Endometrial microvascular endothelial cells (primary cell): ENCODE results near the gene NOTCH4. TPM values are rescaled to one million over a fixed set of nuclear protein-coding genes. Genes with fewer than 3 reads are reported as not detected.

ENCODE experiments used
- in situ Hi-C: cut with HindIII; loops from 2 replicates; pipeline ENCODE4 v1.10.0; 2017; ENCODE audit warnings: low sequenced_read_pairs, low pct_unique_long_range_greater_than_20kb; ENCODE audit errors: inconsistent ontology term
- total RNA-seq: library from RNA; depleted of rRNA; stranded (reverse); fragments of >200 nt; gene quantifications from one replicate; pipeline ENCODE4 v1.2.3, GENCODE V29; 2015; ENCODE audit errors: inconsistent ontology term

NOTCH4 gene
- total RNA-seq, 1 donor from 2014 or later: 101 TPM

DNA sequence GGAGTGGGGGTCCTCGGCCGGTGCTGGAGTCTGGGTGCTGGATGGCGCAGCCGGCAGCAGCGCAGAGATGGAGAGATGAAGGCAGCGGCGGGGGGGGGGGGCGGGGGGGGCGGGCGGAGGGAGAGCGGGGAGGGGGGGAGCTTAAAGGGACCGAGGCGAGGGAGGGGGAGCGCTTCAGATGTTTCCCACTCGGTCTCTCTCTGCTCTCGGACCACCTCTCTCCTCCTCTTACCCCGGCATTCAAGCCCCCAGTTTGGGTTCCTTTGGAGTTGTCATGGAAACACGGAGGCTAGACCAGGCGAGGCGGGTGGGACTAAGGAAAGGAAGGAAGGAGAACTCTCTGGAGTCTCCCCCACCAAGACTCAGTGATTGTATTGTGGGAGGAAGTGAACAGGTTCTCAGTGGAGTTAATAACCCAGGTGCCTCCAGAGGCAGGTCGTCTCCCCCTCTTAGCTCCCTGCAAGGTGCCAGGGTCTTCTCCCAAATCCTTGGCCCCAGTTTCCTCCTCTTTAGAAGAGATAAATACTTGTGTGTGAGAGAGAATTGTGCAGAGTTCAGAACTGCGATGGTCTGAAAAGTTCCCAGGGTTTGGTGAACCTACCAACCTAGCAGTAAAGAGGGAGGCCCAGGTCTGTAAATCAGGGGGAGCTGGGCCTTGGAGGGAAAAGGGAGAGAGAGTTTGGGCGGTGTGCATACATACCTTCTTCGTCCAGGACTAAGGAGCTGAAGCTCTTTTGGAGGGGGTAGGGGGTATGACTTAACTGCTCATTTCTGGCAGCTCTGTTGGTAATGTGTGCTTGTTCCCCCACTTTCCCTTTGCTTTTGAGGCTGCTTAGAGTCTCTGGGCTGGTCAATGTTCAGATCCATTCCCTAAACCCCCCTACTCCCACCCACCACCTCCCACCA is 71.8 kb downstream of the NOTCH4 start, which contains the start of gene PRRT1:
PRRT1 (minus strand) TSS at position 77 of the 906 bp plus-strand sequence. CDS start 112 bp downstream, outside the sequence.
- in situ Hi-C loops: no loop called here

DNA sequence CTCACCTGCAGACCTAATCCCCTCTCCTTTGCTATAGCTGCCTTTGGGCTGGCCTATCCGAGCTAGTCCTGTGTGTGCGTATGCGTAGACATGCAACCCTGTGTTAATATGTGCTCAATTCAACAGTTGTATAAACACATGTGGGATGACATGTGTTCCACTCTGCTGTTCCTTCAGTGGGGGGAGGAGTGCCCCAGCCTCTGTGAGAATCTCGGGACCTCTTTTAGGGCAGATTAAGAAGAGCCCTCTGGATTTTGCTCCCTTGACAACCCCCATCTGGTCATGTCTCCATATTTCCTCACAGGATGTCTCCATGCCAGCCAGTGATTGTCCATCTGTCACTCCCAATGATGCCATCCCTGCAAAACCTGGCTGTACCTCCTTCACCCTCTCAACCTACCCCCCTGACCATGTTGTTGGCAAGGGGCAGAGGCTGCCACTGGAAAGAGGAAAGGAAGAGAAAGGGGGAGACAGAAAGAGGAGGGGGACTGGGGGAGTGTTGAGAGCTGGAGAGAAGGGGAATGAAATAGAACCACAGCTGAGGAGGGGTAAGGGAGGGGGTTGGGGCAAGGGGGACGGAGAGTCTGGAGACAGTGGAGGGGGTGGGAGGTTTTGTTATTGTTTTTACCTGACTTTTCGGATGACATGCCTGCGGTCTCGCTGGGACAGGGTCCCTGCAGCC is 72.5 kb downstream of the NOTCH4 start:
- in situ Hi-C loops: no loop called here

DNA sequence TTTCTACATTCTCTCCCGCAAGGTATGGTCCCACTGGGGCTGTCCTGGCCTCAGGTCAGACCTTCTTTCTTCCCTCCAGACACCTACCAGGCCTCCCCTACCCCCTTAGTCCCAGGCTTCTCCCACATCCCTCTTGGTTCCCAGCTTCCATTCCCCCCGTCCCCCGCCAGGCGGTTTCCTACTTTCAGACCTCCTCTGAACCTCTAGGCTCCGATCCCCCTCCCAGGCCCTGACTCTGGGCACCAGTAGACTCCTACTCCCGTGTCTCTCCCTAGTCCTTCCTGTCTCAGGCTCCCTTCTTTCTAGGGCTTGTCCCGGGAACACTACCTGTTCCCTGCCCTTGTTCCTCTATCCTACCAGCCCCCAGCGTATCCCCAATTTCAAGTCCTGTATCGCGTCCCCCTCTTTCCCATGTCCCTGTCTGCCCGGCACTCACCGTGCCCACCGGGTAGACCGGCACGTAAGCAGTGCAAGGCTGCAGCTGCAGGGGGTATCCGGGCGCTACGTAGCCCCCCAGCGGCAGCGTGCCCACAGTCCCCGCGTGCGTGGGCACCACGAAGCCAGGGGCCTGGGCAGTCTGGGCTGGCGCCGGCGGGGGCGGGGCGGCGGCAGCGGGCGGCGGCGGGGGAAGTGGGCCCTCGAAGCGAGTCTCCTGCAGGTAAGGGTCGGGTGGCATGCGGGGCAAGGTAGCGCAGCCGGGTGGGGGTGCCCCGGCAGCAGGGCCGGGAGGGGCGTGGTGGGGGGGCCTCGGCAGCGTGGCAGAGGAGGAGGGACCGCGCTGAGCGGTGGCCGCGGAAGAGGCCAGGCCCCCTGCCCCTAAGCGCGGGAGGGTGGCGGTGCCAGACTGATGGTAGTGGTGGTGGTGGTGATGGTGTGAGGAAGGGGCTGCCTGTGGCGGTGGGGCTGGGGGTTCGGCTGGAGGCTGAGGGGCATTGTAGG is 73.7 kb downstream of the NOTCH4 start:
- in situ Hi-C loops: no loop called here

DNA sequence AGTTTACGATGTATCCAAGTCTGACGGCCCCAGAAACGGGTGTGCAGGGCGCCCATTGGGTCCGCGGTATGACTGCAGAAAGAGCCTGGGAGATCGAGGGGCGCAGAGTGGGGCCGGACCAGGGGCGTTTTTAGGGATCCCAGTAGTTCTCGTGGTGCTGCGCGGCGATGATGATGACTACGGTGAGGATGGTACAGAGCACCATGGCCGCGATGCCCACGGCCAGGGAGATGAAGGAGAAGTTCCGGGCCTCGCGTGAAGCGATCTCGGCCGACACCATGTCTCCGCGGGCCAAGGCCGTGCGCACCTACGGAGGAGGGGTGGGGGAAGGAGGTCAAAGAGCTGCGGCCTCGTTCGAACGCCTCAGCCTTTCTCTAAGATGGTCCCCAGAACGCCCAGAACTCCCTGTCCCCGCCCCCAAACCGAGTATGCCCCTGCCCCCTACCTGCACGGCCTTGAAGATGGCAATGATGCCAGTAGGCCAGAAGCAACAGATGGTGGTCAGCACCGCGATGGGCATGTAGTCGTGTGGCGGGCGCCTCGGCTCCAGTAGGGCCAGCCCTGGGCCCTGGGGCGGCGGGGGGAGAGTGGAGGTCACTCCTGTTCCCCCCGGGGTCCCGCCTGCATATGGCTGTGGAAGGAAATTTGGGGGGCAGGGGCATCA is 74.6 kb downstream of the NOTCH4 start:
- in situ Hi-C loops: no loop called here

DNA sequence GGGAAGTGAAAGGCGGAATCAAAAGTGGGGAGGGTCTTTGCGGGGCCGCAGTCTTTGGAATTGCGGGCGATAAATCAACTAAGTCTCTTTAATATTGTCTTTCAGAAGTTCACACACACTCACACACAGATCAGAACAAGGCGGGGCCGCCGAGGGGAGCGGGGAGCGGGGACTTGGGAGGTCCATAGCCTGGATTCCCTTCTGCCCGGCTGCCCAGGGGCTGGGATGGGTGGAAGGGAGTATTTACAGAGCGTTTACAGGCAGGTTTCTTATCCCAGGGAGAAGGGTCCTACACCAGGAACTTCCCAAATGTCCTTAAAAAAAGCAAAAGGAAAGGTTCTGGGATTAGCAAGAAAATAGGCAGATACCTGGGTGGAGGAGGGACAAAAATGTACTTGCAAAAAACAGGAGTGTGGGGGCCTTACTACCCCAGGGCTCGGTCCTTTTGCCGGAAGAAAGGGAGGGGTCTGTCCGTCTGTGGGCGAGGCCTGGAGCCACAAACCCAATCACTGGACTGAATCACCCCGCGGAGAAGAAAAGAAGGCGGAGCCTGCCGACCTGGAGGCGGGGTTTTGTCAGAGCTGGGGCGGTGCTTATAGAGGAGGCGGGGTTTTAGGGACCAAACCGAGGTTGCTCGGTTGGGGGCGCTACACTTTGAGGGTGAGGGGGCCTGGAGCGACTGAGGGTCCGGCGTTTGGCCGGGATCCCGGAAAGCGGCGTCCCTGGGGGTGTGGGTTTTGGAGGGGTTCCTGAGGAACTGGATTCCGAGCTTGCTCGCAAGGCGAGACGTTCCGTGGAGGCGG is 75.4 kb downstream of the NOTCH4 start:
- in situ Hi-C loops: no loop called here

DNA sequence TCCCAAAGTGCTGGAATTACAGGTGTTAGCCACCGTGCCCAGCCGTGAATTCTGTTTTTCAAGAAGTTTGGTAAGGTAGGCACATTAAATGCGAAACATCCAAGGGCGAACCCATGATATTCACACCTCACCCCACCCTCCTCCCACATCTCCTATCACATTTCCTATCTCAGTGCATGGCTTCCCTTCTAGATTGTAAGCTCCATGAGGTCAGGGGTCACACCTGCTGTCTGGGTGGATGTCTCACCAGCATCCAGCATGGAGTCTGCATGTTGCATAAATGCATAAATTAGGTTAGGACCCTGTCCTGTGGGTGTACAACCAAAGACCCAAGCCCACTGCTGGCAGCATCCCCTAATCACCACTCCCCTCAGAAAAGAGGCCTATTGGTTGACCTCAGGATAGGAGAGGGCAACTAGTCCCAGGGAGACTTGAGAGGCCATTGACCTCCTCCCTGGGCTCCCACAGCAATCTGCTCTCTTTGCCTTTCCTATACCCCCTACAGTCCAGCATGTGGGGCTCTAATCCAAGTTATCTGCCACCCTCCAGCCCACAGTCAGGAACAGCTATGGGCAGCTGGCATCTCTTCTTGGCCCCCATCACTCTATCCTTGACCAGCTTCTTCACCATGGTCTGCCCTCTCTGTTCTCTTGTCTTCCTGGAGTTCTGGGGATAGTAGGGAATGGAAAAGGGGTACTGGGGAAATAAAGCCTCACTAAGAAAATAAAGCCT is 76.3 kb downstream of the NOTCH4 start:
- in situ Hi-C loops: no loop called here

DNA sequence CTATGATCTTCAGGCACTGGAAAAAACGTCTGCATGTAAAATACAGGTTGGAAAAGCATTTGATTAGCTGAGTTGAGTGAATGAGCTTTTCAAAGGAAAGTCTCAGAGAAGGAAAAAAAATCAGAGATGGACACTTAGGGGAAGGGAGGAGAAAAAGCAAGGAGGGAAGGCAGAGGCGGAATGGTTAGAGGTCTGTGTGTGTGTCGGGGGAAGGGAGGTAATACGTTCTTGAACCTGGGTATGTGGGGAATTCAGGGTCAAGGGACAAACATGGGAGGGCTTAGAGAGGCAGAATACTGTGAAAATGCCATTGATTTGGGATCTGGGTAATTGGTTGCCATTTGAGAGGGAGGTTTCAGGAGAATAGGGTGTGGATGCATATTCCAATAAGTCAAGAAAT is 77.2 kb downstream of the NOTCH4 start:
- in situ Hi-C loops: no loop called here

DNA sequence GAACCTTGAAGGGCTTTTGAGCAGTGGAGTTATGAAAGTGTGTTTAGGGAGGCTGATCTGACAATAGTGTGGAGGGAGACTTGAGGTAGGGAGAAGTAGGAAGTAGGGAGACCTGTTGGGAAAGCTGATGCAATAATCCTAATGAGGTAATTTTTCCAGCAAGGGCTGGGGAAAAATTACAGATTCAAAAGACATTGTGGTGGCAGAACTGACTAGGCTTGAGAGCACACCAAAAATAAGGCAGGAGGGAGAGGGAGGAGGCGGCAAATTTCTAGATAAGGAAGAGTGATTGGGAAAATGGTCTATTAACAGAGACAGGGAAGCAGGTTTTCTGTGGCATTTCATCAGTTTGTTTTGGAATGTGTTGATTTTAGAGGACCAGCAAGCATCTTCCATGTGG is 77.6 kb downstream of the NOTCH4 start:
- in situ Hi-C loops: no loop called here

Other genes starting within 250 kb of the NOTCH4 start
- gene C4A, start 242.0 kb downstream of the NOTCH4 start, total RNA-seq: 1.0 TPM
- 1.1 TPM for gene C4B, start 209.3 kb downstream of the NOTCH4 start, total RNA-seq
- gene CYP21A2, start 185.7 kb downstream of the NOTCH4 start, total RNA-seq: not detected
- gene TNXB, start 114.7 kb downstream of the NOTCH4 start, total RNA-seq: not detected
- 23.0 TPM for gene ATF6B, start 95.8 kb downstream of the NOTCH4 start, total RNA-seq
- gene FKBPL, start 93.8 kb downstream of the NOTCH4 start, total RNA-seq: 7.9 TPM
- gene PRRT1, start 72.1 kb downstream of the NOTCH4 start, total RNA-seq: not detected
- 49.3 TPM for gene PPT2, start 69.9 kb downstream of the NOTCH4 start, total RNA-seq
- gene EGFL8, start 59.5 kb downstream of the NOTCH4 start, total RNA-seq: 6.6 TPM
- gene AGPAT1, start 48.0 kb downstream of the NOTCH4 start, total RNA-seq: 37.0 TPM
- gene RNF5, start 45.7 kb downstream of the NOTCH4 start, total RNA-seq: 57.0 TPM
- 0.65 TPM for gene AGER, start 39.8 kb downstream of the NOTCH4 start, total RNA-seq
- gene PBX2, start 33.9 kb downstream of the NOTCH4 start, total RNA-seq: 32.9 TPM
- 31.0 TPM for gene GPSM3, start 31.4 kb downstream of the NOTCH4 start, total RNA-seq
- gene TSBP1, start 147.8 kb upstream of the NOTCH4 start, total RNA-seq: not detected
- not detected for gene BTNL2, start 183.1 kb upstream of the NOTCH4 start, total RNA-seq
- gene HLA-DRA, start 215.8 kb upstream of the NOTCH4 start, total RNA-seq: not detected